Hepatocyte (in vitro differentiated cells): ENCODE data around the gene CARD10.
"Not testable (repeated sequence)": the region's sequence is repeated elsewhere in the genome, so short reads cannot be mapped to it uniquely, and the experiment has no call there.

ENCODE experiments used
- CTCF ChIP-seq: fragments of 200-600 bp; sonication (generic); IDR thresholded peaks from 2 replicates; pipeline ENCODE4 v1.5.1; 2016; ENCODE audit warnings: antibody characterized with exemption, mild to moderate bottlenecking; ENCODE audit not compliant: poor library complexity
- EZH2phosphoT487 ChIP-seq: fragments of 200-600 bp; sonication (generic); IDR thresholded peaks from one replicate; pipeline ENCODE4 v1.6.1; 2018; ENCODE audit warnings: antibody characterized with exemption, mild to moderate bottlenecking, low read depth, moderate library complexity; ENCODE audit not compliant: unreplicated experiment, severe bottlenecking

- TF ChIP-seq CTCF, EZH2phosphoT487: not testable (repeated sequence)
Observed at GRCh38 chr22:37550921-37551320, 31.7 kb upstream of the CARD10 start.
